H9 (cell line): ENCODE results near the gene VIPR2. TPM values are rescaled to one million over a fixed set of nuclear protein-coding genes. Genes with fewer than 3 reads are reported as not detected.
"Not testable (repeated sequence)": the region's sequence is repeated elsewhere in the genome, so short reads cannot be mapped to it uniquely, and the experiment has no call there.

Experiments used
- DNase-seq: peaks from one replicate; pipeline ENCODE4 v3.0.0-alpha.2; 2017
- H2AFZ ChIP-seq: one replicate; pipeline ENCODE4 v1.6.1; 2013; ENCODE audit warnings: mild to moderate bottlenecking, low read length, control low read depth, moderate library complexity
- H2AK5ac ChIP-seq: 2 replicates; pipeline ENCODE4 v1.6.1; 2013; ENCODE audit warnings: low read length, control low read depth, mixed read lengths; ENCODE audit not compliant: insufficient read length
- H2BK120ac ChIP-seq: one replicate; pipeline ENCODE4 v1.6.1; 2013; ENCODE audit warnings: low read depth, mild to moderate bottlenecking, low read length, control low read depth, inconsistent platforms; ENCODE audit not compliant: poor library complexity, severe bottlenecking
- H2BK12ac ChIP-seq: 2 replicates; pipeline ENCODE4 v1.6.1; 2013; ENCODE audit warnings: low read length, control low read depth, mixed read lengths, low read depth; ENCODE audit not compliant: insufficient read length
- H2BK15ac ChIP-seq: 2 replicates; pipeline ENCODE4 v1.6.1; 2013; ENCODE audit warnings: low read depth, low read length, control low read depth
- H2BK20ac ChIP-seq: one replicate; pipeline ENCODE4 v1.6.1; 2013; ENCODE audit warnings: low read depth, mild to moderate bottlenecking, low read length, control low read depth, inconsistent platforms; ENCODE audit not compliant: poor library complexity, severe bottlenecking
- H2BK5ac ChIP-seq: 2 replicates; pipeline ENCODE4 v1.6.1; 2013; ENCODE audit warnings: low read length, control low read depth, mixed read lengths; ENCODE audit not compliant: insufficient read length
- H3K14ac ChIP-seq: 2 replicates; pipeline ENCODE4 v1.6.1; 2013; ENCODE audit warnings: low read length, control low read depth; ENCODE audit not compliant: insufficient read depth
- H3K18ac ChIP-seq: 2 replicates; pipeline ENCODE4 v1.6.1; 2013; ENCODE audit warnings: low read depth, mild to moderate bottlenecking, mixed read lengths, low read length, control low read depth; ENCODE audit not compliant: insufficient read length
- H3K23ac ChIP-seq: 2 replicates; pipeline ENCODE4 v1.6.1; 2013; ENCODE audit warnings: low read length, control low read depth, mixed read lengths, low read depth; ENCODE audit not compliant: insufficient read length
- H3K23me2 ChIP-seq: 2 replicates; pipeline ENCODE4 v1.6.1; 2013; ENCODE audit warnings: low read depth, mild to moderate bottlenecking, mixed read lengths, low read length, control low read depth; ENCODE audit not compliant: insufficient read length, poor library complexity, severe bottlenecking
- H3K27ac ChIP-seq: 2 replicates; pipeline ENCODE4 v1.5.1; 2013; ENCODE audit warnings: low read length, control low read depth, mixed read lengths, low read depth; ENCODE audit not compliant: insufficient read length
- H3K27me3 ChIP-seq: 2 replicates; pipeline ENCODE4 v1.6.1; 2013; ENCODE audit warnings: low read length, control low read depth, inconsistent platforms; ENCODE audit not compliant: insufficient read depth
- H3K4ac ChIP-seq: 2 replicates; pipeline ENCODE4 v1.6.1; 2013; ENCODE audit warnings: low read depth, mild to moderate bottlenecking, control low read depth, inconsistent platforms, low read length, moderate library complexity
- H3K4me1 ChIP-seq: 2 replicates; pipeline ENCODE4 v1.6.1; 2013; ENCODE audit warnings: low read length, control low read depth, inconsistent platforms; ENCODE audit not compliant: insufficient read depth
- H3K4me2 ChIP-seq: 2 replicates; pipeline ENCODE4 v1.6.1; 2013; ENCODE audit warnings: low read length, control low read depth, mixed read lengths; ENCODE audit not compliant: insufficient read length, insufficient read depth
- H3K56ac ChIP-seq: 2 replicates; pipeline ENCODE4 v1.6.1; 2013; ENCODE audit warnings: low read depth, mild to moderate bottlenecking, mixed read lengths, low read length, control low read depth; ENCODE audit not compliant: insufficient read length
- H3K79me1 ChIP-seq: 2 replicates; pipeline ENCODE4 v1.6.1; 2013; ENCODE audit warnings: low read depth, mild to moderate bottlenecking, moderate library complexity, low read length, control low read depth, inconsistent platforms; ENCODE audit not compliant: insufficient read depth, poor library complexity, severe bottlenecking
- H3K79me2 ChIP-seq: 2 replicates; pipeline ENCODE4 v1.6.1; 2013; ENCODE audit warnings: low read length, control low read depth, inconsistent platforms; ENCODE audit not compliant: insufficient read depth
- H3K9ac ChIP-seq: 2 replicates; pipeline ENCODE4 v1.6.1; 2013; ENCODE audit warnings: low read length, control low read depth, mixed read lengths; ENCODE audit not compliant: insufficient read length; ENCODE audit errors: extremely low read depth
- H3K9me3 ChIP-seq: one replicate; pipeline ENCODE4 v1.6.1; 2013; ENCODE audit warnings: low read depth, low read length, inconsistent platforms; ENCODE audit not compliant: control insufficient read depth
- H3T11ph ChIP-seq: one replicate; pipeline ENCODE4 v1.6.1; 2013; ENCODE audit warnings: mild to moderate bottlenecking, low read length, control low read depth, inconsistent platforms
- H4K20me1 ChIP-seq: one replicate; pipeline ENCODE4 v1.6.1; 2013; ENCODE audit not compliant: control insufficient read depth, insufficient read length, insufficient read depth
- H4K5ac ChIP-seq: 2 replicates; pipeline ENCODE4 v1.6.1; 2013; ENCODE audit warnings: low read depth, mild to moderate bottlenecking, mixed read lengths, low read length, control low read depth; ENCODE audit not compliant: insufficient read length
- H4K8ac ChIP-seq: replicated peaks from 2 replicates; pipeline ENCODE4 v1.6.1; 2013; ENCODE audit warnings: low read length, control low read depth, mixed read lengths, low read depth; ENCODE audit not compliant: insufficient read length
- H4K91ac ChIP-seq: 2 replicates; pipeline ENCODE4 v1.6.1; 2013; ENCODE audit warnings: low read depth, mild to moderate bottlenecking, moderate library complexity, mixed read lengths, low read length, control low read depth; ENCODE audit not compliant: insufficient read length
- H3K27ac Mint-ChIP-seq, 3 experiments: 2 replicates in 2 of 3; 3 replicates in 1 of 3; pipeline ENCODE4 v1.8.0; 2020 to 2021; ENCODE audit warnings: mixed read lengths in 3 of 3, mild to moderate bottlenecking in 1 of 3, moderate library complexity in 1 of 3
- H3K27me3 Mint-ChIP-seq: 2 replicates; pipeline ENCODE4 v1.8.0; 2021; ENCODE audit warnings: low read depth, mild to moderate bottlenecking, moderate library complexity, mixed read lengths
- H3K36me3 Mint-ChIP-seq, 3 experiments: 2 replicates in 2 of 3; 3 replicates in 1 of 3; pipeline ENCODE4 v1.8.0; 2020 to 2021; ENCODE audit warnings: low read depth in 3 of 3, mixed read lengths in 3 of 3; ENCODE audit not compliant: insufficient read depth in 1 of 3
- H3K4me1 Mint-ChIP-seq, 2 experiments: 2 replicates each; pipeline ENCODE4 v1.8.0; 2020; ENCODE audit warnings: mixed read lengths in 2 of 2
- H3K4me3 Mint-ChIP-seq, 2 experiments: 2 replicates in 1 of 2; 3 replicates in 1 of 2; pipeline ENCODE4 v1.8.0; 2020 to 2021; ENCODE audit warnings: mild to moderate bottlenecking in 2 of 2, mixed read lengths in 2 of 2, moderate library complexity in 1 of 2
- H3K9me3 Mint-ChIP-seq, 2 experiments: 2 replicates in 1 of 2; 3 replicates in 1 of 2; pipeline ENCODE4 v1.8.0; 2020; ENCODE audit warnings: mild to moderate bottlenecking in 2 of 2, mixed read lengths in 2 of 2, moderate library complexity in 1 of 2
- CTCF ChIP-seq: fragments of 200-600 bp; sonication (generic); conservative IDR thresholded peaks from 3 replicates; pipeline ENCODE4 v1.8.0; 2021; ENCODE audit warnings: antibody characterized with exemption, mild to moderate bottlenecking
- WGBS: extraction: QIAGEN DNeasy Blood & Tissue Kit; methylation state at CpG from one replicate; pipeline ENCODE4 v1.1.7; 2013; ENCODE audit warnings: missing lambda C conversion rate, low lambda C conversion rate, mixed read lengths; ENCODE audit not compliant: insufficient read length; ENCODE audit errors: extremely low coverage; 5-methylcytosine and 5-hydroxymethylcytosine counted together
- total RNA-seq: library from RNA; stranded (reverse); gene quantifications from 2 replicates; pipeline ENCODE4 v1.2.1, GENCODE V29; 2021

The VIPR2 gene
- total RNA-seq, 1 experiment from 2014 or later = 1.6 TPM

- no peak overlapping the region for H2BK120ac ChIP-seq
- peaks cover 2% of the 10 kb centered on the region; the same call in 1 of the 2 replicates for H3K27me3 Mint-ChIP-seq
- H3K9me3 Mint-ChIP-seq = peaks cover 0 to 36% of the 10 kb centered on the region in 2 experiments; a peak in 2 of 5 replicates
- no peak overlapping the region for H2BK5ac ChIP-seq
- no peak overlapping the region for H3K23ac ChIP-seq
- no peak overlapping the region for H2BK15ac ChIP-seq
- H3K4ac ChIP-seq = no peak overlapping the region
- H3K79me1 ChIP-seq = no peaks in the 10 kb centered on the region
- no CpG with 5 or more reads among the region's 6 CpGs for WGBS
- H3K27ac ChIP-seq = no peak overlapping the region
- H3K9me3 ChIP-seq = no peaks in the 10 kb centered on the region
- no peak overlapping the region for H2AFZ ChIP-seq
- TF ChIP-seq CTCF = no peak
- no peak for DNase-seq
- no peak overlapping the region for H3K56ac ChIP-seq
- H3K14ac ChIP-seq = no peak overlapping the region
- no peak overlapping the region for H3K27ac Mint-ChIP-seq
- no peak overlapping the region for H3T11ph ChIP-seq
- no peak overlapping the region for H2BK12ac ChIP-seq
- no peaks in the 10 kb centered on the region for H3K4me1 Mint-ChIP-seq
- H2BK20ac ChIP-seq = no peak overlapping the region
- H4K8ac ChIP-seq = no peak overlapping the region
- H3K18ac ChIP-seq = no peak overlapping the region
- no peaks in the 10 kb centered on the region for H3K4me1 ChIP-seq
- no peak overlapping the region for H3K9ac ChIP-seq
- H3K23me2 ChIP-seq = no peaks in the 10 kb centered on the region
- peaks cover 2% of the 10 kb centered on the region for H4K20me1 ChIP-seq
- no peak overlapping the region for H3K4me2 ChIP-seq
- H3K4me3 Mint-ChIP-seq = no peak overlapping the region
- no peaks in the 10 kb centered on the region; the same call in 1 of the 2 replicates for H3K79me2 ChIP-seq
- no peaks in the 10 kb centered on the region for H3K27me3 ChIP-seq
- H4K91ac ChIP-seq = no peak overlapping the region
- H3K36me3 Mint-ChIP-seq = peaks cover 0 to 7% (median 0%) of the 10 kb centered on the region in 3 experiments; a peak in 2 of 7 replicates
- no peak overlapping the region for H4K5ac ChIP-seq
- H2AK5ac ChIP-seq = no peak overlapping the region
Observed at GRCh38 chr7:159165352-159165751, 20.7 kb upstream of the VIPR2 start.

GRCh38 chr7:159163703-159164301 is 19.1 kb upstream of the VIPR2 start:
- not testable (repeated sequence) for H2AFZ ChIP-seq, H2BK15ac ChIP-seq, H4K20me1 ChIP-seq, H2BK12ac ChIP-seq, H4K5ac ChIP-seq, DNase-seq, H2BK120ac ChIP-seq, H3K27ac Mint-ChIP-seq, H3T11ph ChIP-seq, H3K36me3 Mint-ChIP-seq, H3K9me3 ChIP-seq, H2AK5ac ChIP-seq, H3K14ac ChIP-seq, H3K79me1 ChIP-seq, H3K56ac ChIP-seq, H3K4me2 ChIP-seq, H2BK5ac ChIP-seq, H3K23me2 ChIP-seq, H4K91ac ChIP-seq, H3K9ac ChIP-seq, H4K8ac ChIP-seq, H3K27ac ChIP-seq, H3K4me3 Mint-ChIP-seq, H3K79me2 ChIP-seq, H3K18ac ChIP-seq, H3K23ac ChIP-seq, H2BK20ac ChIP-seq, H3K4me1 ChIP-seq, H3K4ac ChIP-seq, H3K27me3 Mint-ChIP-seq, H3K4me1 Mint-ChIP-seq, H3K27me3 ChIP-seq
- no CpG with 5 or more reads among the region's 11 CpGs for WGBS
- peaks cover 0 to 32% of the 10 kb centered on the region in 2 experiments; a peak in 2 of 5 replicates for H3K9me3 Mint-ChIP-seq
